K562 (cell line): ENCODE measurements around the gene NHS. TPM values are rescaled to one million over a fixed set of nuclear protein-coding genes. Genes with fewer than 3 reads are reported as not detected.

Experiments
- ATAC-seq: fragments of 200-7000 bp; cut with Tn5 transposase; 3 replicates; pipeline ENCODE4 v1.9.1; 2020; ENCODE audit warnings: moderate library complexity
- BruUV-seq: library from RNA; stranded (reverse); fragments of 400-500 nt; replicated peaks from 2 replicates; lab custom pipeline; 2021; lab: Mats Ljungman, UMichigan
- CTCF ChIA-PET: fragments of 300-600 bp; formaldehyde crosslinking; extraction: SDS; loops from one replicate; lab custom pipeline; 2021; ENCODE audit warnings: low intra/inter-chr PET ratio; lab: Yijun Ruan, JAX
- POLR2A ChIA-PET: fragments of 300-600, 350-650 bp; sonication (Branson Sonifier 250); formaldehyde crosslinking; extraction: SDS; loops from one replicate; lab custom pipeline; 2021; ENCODE audit warnings: antibody characterized with exemption, inconsistent platforms; lab: Yijun Ruan, JAX
- DNase-seq, 4 experiments: peaks; one replicate each; pipeline versions ENCODE4 v3.0.0 to v3.0.0-alpha.2; 2011 to 2018; ENCODE audit warnings: low spot score in 3 of 4, mixed read lengths in 3 of 4; ENCODE audit errors: extremely low read depth in 1 of 4
- FAIRE-seq: peaks from 2 replicates; lab custom pipeline; 2011; peaks lifted over from hg19 to GRCh38; lab: Jason Lieb, UNC
- H2AFZ ChIP-seq: 2 replicates; pipeline ENCODE4 v1.6.0; 2011; ENCODE audit warnings: low read depth, low read length, control low read depth, inconsistent platforms
- H3K27ac ChIP-seq: fragments of 200-600 bp; 3 replicates; pipeline ENCODE4 v1.8.0; 2011; ENCODE audit warnings: low read depth, mild to moderate bottlenecking, control low read depth, inconsistent platforms, low read length, moderate library complexity, mixed read lengths; ENCODE audit errors: extremely low read depth
- H3K27me3 ChIP-seq, 2 experiments: fragments of 300-600 bp in 1 of 2; 2 replicates in 1 of 2; 3 replicates in 1 of 2; pipeline versions ENCODE4 v1.6.0 to v1.8.0; 2011; ENCODE audit warnings: inconsistent platforms in 2 of 2, low read length in 2 of 2, mild to moderate bottlenecking in 1 of 2, mixed read lengths in 1 of 2, moderate library complexity in 1 of 2; ENCODE audit not compliant: control insufficient read depth in 2 of 2, insufficient read depth in 2 of 2
- H3K36me3 ChIP-seq: fragments of 300-600 bp; 3 replicates; pipeline ENCODE4 v1.8.0; 2011; ENCODE audit warnings: mild to moderate bottlenecking, low read length, inconsistent platforms; ENCODE audit not compliant: control insufficient read depth, insufficient read depth
- H3K4me1 ChIP-seq, 2 experiments: fragments of 200-600 bp in 1 of 2; replicated peaks in 1 of 2; 2 replicates in 1 of 2; 3 replicates in 1 of 2; pipeline versions ENCODE4 v1.5.1 to v1.8.0; 2011; ENCODE audit warnings: inconsistent platforms in 2 of 2, low read length in 2 of 2, mild to moderate bottlenecking in 1 of 2, mixed read lengths in 1 of 2, moderate library complexity in 1 of 2; ENCODE audit not compliant: control insufficient read depth in 2 of 2, insufficient read depth in 2 of 2
- H3K4me2 ChIP-seq: 2 replicates; pipeline ENCODE4 v1.6.1; 2011; ENCODE audit warnings: low read length, control low read depth, inconsistent platforms, mixed read lengths; ENCODE audit not compliant: insufficient read depth
- H3K4me3 ChIP-seq: fragments of 200-600 bp; sonication (generic), shearing (Covaris generic); 2 replicates; pipeline ENCODE4 v1.5.1; 2016; ENCODE audit warnings: control low read depth, inconsistent platforms
- H3K79me2 ChIP-seq: fragments of 200-600 bp; 3 replicates; pipeline ENCODE4 v1.8.0; 2011; ENCODE audit warnings: low read length, inconsistent platforms; ENCODE audit not compliant: control insufficient read depth, insufficient read depth
- H3K9ac ChIP-seq, 2 experiments: 2 replicates each; pipeline versions ENCODE4 v1.6.0 to v1.6.1; 2011; ENCODE audit warnings: low read depth in 2 of 2, low read length in 2 of 2, control low read depth in 1 of 2, inconsistent platforms in 1 of 2, mild to moderate bottlenecking in 1 of 2, mixed read lengths in 1 of 2; ENCODE audit not compliant: insufficient read depth in 1 of 2
- H3K9me1 ChIP-seq: one replicate; pipeline ENCODE4 v1.6.0; 2011; ENCODE audit warnings: inconsistent platforms, mild to moderate bottlenecking, low read length, moderate library complexity; ENCODE audit not compliant: control insufficient read depth, insufficient read depth
- H3K9me3 ChIP-seq: replicated peaks from 2 replicates; pipeline ENCODE4 v1.5.1; 2011; ENCODE audit warnings: low read depth, low read length, inconsistent platforms; ENCODE audit not compliant: control insufficient read depth, insufficient read depth
- H4K20me1 ChIP-seq: replicated peaks from 2 replicates; pipeline ENCODE4 v1.6.1; 2011; ENCODE audit warnings: low read length, inconsistent platforms, mixed read lengths; ENCODE audit not compliant: control insufficient read depth, insufficient read depth
- GTF2A2 ChIP-seq: IDR thresholded peaks from 2 replicates; pipeline ENCODE4 v1.6.1; 2016; ENCODE audit warnings: mild to moderate bottlenecking, missing genetic modification characterization, missing compliant biosample characterization
- MAFG ChIP-seq: fragments of 450-650 bp; conservative IDR thresholded peaks from 2 replicates; pipeline ENCODE4 v1.6.1; 2016; ENCODE audit warnings: missing genetic modification characterization, missing compliant biosample characterization
- NFIC ChIP-seq: fragments of 450-650 bp; IDR thresholded peaks from 2 replicates; pipeline ENCODE4 v1.6.1; 2017; ENCODE audit warnings: mild to moderate bottlenecking, inconsistent platforms
- NR1H2 ChIP-seq: sonication (generic); formaldehyde crosslinking; IDR thresholded peaks from 2 replicates; pipeline ENCODE4 v1.4.0; 2020; ENCODE audit warnings: mild to moderate bottlenecking, missing genetic modification reagents
- POLR3A ChIP-seq: IDR thresholded peaks from 2 replicates; pipeline ENCODE4 v1.6.1; 2011; ENCODE audit warnings: borderline replicate concordance, mild to moderate bottlenecking, moderate library complexity; ENCODE audit not compliant: insufficient read length, insufficient read depth; ENCODE audit errors: extremely low read depth
- RBM14 ChIP-seq: fragments of 200-400 bp; formaldehyde crosslinking; IDR thresholded peaks from 2 replicates; pipeline ENCODE4 v1.6.1; 2018; ENCODE audit warnings: low read depth, mild to moderate bottlenecking, low read length, moderate library complexity, borderline replicate concordance; ENCODE audit not compliant: insufficient read depth
- SMARCA4 ChIP-seq: fragments of 450-650 bp; IDR thresholded peaks from 2 replicates; pipeline ENCODE4 v1.6.1; 2016
- TOE1 ChIP-seq, 2 experiments: fragments of 450-650 bp in 1 of 2; sonication (generic) in 1 of 2; formaldehyde crosslinking in 1 of 2; IDR thresholded peaks; 2 replicates each; pipeline versions ENCODE4 v1.7.1 to v1.8.0; 2016 to 2022; ENCODE audit warnings: borderline replicate concordance in 2 of 2, mild to moderate bottlenecking in 2 of 2, antibody characterized with exemption in 1 of 2, inconsistent platforms in 1 of 2, low read depth in 1 of 2, missing genetic modification reagents in 1 of 2, moderate library complexity in 1 of 2
- ZBTB1 ChIP-seq: sonication (generic); formaldehyde crosslinking; IDR thresholded peaks from 2 replicates; pipeline ENCODE4 v1.8.1; 2023; ENCODE audit warnings: missing genetic modification reagents, low read depth, mild to moderate bottlenecking, borderline replicate concordance
- ZNF212 ChIP-seq: fragments of 450-650 bp; formaldehyde crosslinking; IDR thresholded peaks from 2 replicates; pipeline ENCODE4 v1.4.0; 2020; ENCODE audit warnings: mild to moderate bottlenecking
- ZNF431 ChIP-seq: sonication (generic); formaldehyde crosslinking; IDR thresholded peaks from 2 replicates; pipeline ENCODE4 v1.8.0; 2022; ENCODE audit warnings: mild to moderate bottlenecking, missing genetic modification reagents
- ZNF766 ChIP-seq: fragments of 200-800 bp; sonication (Bioruptor generic); conservative IDR thresholded peaks from 2 replicates; pipeline ENCODE4 v1.6.1; 2016; ENCODE audit warnings: missing genetic modification characterization, missing compliant biosample characterization
- WGBS: fragments of 100-300 bp; shearing (Covaris generic); methylation state at CpG from one replicate; pipeline ENCODE4 v1.1.6; 2016; ENCODE audit warnings: low coverage, mixed read lengths; ENCODE audit not compliant: insufficient coverage; ENCODE audit errors: missing lambda C conversion rate; 5-methylcytosine and 5-hydroxymethylcytosine counted together
- in situ Hi-C: fragments of 300-500 bp; cut with MboI; formaldehyde crosslinking; loops from 4 replicates; pipeline ENCODE4 v1.15.0; 2018; ENCODE audit warnings: inconsistent platforms, mixed read lengths
- intact Hi-C: fragments of 100-400 bp; cut with micrococcal nuclease; formaldehyde crosslinking; loops from 2 replicates; pipeline ENCODE4 v1.14.2; 2022
- polyA plus RNA-seq, 8 experiments: library from polyadenylated mRNA; depleted of rRNA in 4 of 8; stranded (reverse) in 5 of 8; unstranded in 3 of 8; fragments of >200 nt; fragmentation: Nextera tagmentation in 2 of 8; fragmentation: Illumina TruSeq in 1 of 8; extraction: Ambion mirVana in 2 of 8; extraction: Trizol in 1 of 8; gene quantifications; 2 replicates each; pipeline versions ENCODE4 v1.2.1 to v1.2.3, GENCODE V29; 2011 to 2014; ENCODE audit warnings: inconsistent platforms in 1 of 8, missing spikeins in 1 of 8
- total RNA-seq, 7 experiments: library from RNA; depleted of rRNA in 6 of 7; stranded (reverse); fragments of >200 nt in 6 of 7; fragmentation: Illumina TruSeq in 2 of 7; extraction: Trizol in 2 of 7; gene quantifications; 2 replicates each; pipeline versions ENCODE4 v1.2.1 to v1.2.3, GENCODE V29; 2011 to 2021; ENCODE audit warnings: low replicate concordance in 1 of 7
- TF ChIP-seq, protein P1 (sequence below): fragments of 450-650 bp; IDR thresholded peaks from 2 replicates; pipeline ENCODE4 v1.6.1; 2017; ENCODE audit warnings: mild to moderate bottlenecking, moderate library complexity

NHS gene
- total and polyA plus RNA-seq, 9 of the 15 experiments (the other 6 are each of a cell fraction or from before 2014, with no cell fraction given) = 0.02 TPM; not detected in 8

DNA sequence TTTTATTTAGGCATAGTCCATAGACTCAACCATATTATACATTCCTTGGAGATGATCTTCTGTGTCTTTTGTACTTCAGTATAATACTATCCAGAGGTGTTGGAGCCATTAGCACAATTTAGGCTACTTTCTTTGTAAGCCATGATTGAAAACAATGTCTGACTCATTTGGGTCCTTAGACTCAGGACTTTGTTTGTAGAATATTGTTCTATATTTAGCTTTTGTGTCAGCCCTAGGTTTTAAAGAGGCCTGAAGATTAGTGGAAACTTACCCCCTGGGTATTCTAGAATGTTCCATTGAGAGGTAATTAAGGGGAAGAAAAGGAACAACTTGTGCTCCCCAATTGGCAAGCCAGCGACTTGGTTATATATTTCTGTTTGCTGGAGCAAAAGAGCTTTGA, 217.1 kb downstream of the NHS start:
- DNase-seq (no peak), FAIRE-seq (no peak), ATAC-seq (no peak)
- Histone ChIP-seq H3K9me3 (no peaks in the 10 kb centered on the region), H3K27me3 (no peaks in the 10 kb centered on the region), H3K9me1 (no peaks in the 10 kb centered on the region), H4K20me1 (no peaks in the 10 kb centered on the region), H3K9ac (no peak overlapping the region), H3K4me2 (no peak overlapping the region), H3K36me3 (no peaks in the 10 kb centered on the region), H3K79me2 (no peaks in the 10 kb centered on the region), H3K4me3 (no peak overlapping the region), H3K4me1 (no peaks in the 10 kb centered on the region), H2AFZ (no peak overlapping the region), H3K27ac (no peak overlapping the region)
- ChIA-PET CTCF (interaction anchor here (1.5 kb wide), 1 partner anchor 57 kb away, joined by 5 read pairs; no protein-coding TSS in a partner anchor), POLR2A (interaction anchor here (0.6 kb wide), 1 partner anchor 414 kb away, joined by 3 read pairs; no protein-coding TSS in a partner anchor)
- TF ChIP-seq TOE1 (IDR thresholded peaks at IDR 0.05; ENCODE audit: borderline replicate concordance) (no peak), TOE1 (CRISPR knock-in tag; IDR thresholded peaks at IDR 0.05; ENCODE audit: borderline replicate concordance, low read depth) (no peak), POLR3A (no peak), ZNF212 (no peak), NFIC (no peak), ZNF431 (CRISPR knock-in tag) (no peak), ZNF766 (no peak), GTF2A2 (no peak), MAFG (no peak), NR1H2 (CRISPR knock-in tag) (no peak), RBM14 (no peak), SMARCA4 (no peak), ZBTB1 (CRISPR knock-in tag) (no peak)
- TF ChIP-seq, protein P1, sequence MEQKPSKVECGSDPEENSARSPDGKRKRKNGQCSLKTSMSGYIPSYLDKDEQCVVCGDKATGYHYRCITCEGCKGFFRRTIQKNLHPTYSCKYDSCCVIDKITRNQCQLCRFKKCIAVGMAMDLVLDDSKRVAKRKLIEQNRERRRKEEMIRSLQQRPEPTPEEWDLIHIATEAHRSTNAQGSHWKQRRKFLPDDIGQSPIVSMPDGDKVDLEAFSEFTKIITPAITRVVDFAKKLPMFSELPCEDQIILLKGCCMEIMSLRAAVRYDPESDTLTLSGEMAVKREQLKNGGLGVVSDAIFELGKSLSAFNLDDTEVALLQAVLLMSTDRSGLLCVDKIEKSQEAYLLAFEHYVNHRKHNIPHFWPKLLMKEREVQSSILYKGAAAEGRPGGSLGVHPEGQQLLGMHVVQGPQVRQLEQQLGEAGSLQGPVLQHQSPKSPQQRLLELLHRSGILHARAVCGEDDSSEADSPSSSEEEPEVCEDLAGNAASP = no peak
- intact Hi-C loops = loop anchor here (5.0 kb wide), 1 partner anchor 470 kb away; no protein-coding TSS in a partner anchor
- in situ Hi-C loops = no loop called here
- WGBS = 0% methylated on average over 1 of the region's 1 CpG
- BruUV-seq = no TSS peak
